Mesenchymal stem cell (in vitro differentiated cells and primary cell): ENCODE results near the gene SLC6A3.

ENCODE experiments used
- DNase-seq: peaks from one replicate; pipeline ENCODE4 v3.0.0-alpha.2; 2013
- H2AFZ ChIP-seq: one replicate; pipeline ENCODE4 v1.6.1; 2013; ENCODE audit warnings: low read depth, mild to moderate bottlenecking, control low read depth, inconsistent platforms, low read length, moderate library complexity
- H2AK5ac ChIP-seq: 2 replicates; pipeline ENCODE4 v1.6.1; 2013; ENCODE audit warnings: low read length, moderate library complexity, mild to moderate bottlenecking, inconsistent platforms; ENCODE audit not compliant: severe bottlenecking
- H2BK120ac ChIP-seq: one replicate; pipeline ENCODE4 v1.6.1; 2013; ENCODE audit warnings: low read depth, mild to moderate bottlenecking, inconsistent platforms, low read length, moderate library complexity
- H2BK12ac ChIP-seq, 2 experiments: one replicate each; pipeline ENCODE4 v1.6.1; 2013; ENCODE audit warnings: inconsistent platforms in 2 of 2, low read length in 2 of 2, mild to moderate bottlenecking in 2 of 2, moderate library complexity in 2 of 2, control low read depth in 1 of 2
- H2BK15ac ChIP-seq: one replicate; pipeline ENCODE4 v1.6.1; 2013; ENCODE audit warnings: mild to moderate bottlenecking, low read depth, inconsistent platforms; ENCODE audit not compliant: poor library complexity, severe bottlenecking
- H2BK5ac ChIP-seq: 2 replicates; pipeline ENCODE4 v1.6.1; 2013; ENCODE audit warnings: low read depth, mild to moderate bottlenecking, low read length, control low read depth, inconsistent platforms; ENCODE audit not compliant: poor library complexity, severe bottlenecking
- H3K14ac ChIP-seq, 2 experiments: one replicate each; pipeline ENCODE4 v1.6.1; 2013; ENCODE audit warnings: inconsistent platforms in 2 of 2, low read length in 2 of 2, control low read depth in 1 of 2, mild to moderate bottlenecking in 1 of 2, moderate library complexity in 1 of 2
- H3K18ac ChIP-seq, 2 experiments: one replicate each; pipeline ENCODE4 v1.6.1; 2013; ENCODE audit warnings: inconsistent platforms in 2 of 2, low read length in 2 of 2, control low read depth in 1 of 2, low read depth in 1 of 2, mild to moderate bottlenecking in 1 of 2
- H3K23ac ChIP-seq, 2 experiments: one replicate each; pipeline ENCODE4 v1.6.1; 2013; ENCODE audit warnings: inconsistent platforms in 2 of 2, low read length in 2 of 2, mild to moderate bottlenecking in 2 of 2, moderate library complexity in 2 of 2, control low read depth in 1 of 2
- H3K27ac ChIP-seq: 2 replicates; pipeline ENCODE4 v1.5.1; 2013; ENCODE audit warnings: mild to moderate bottlenecking, moderate library complexity, low read length, control low read depth, inconsistent platforms; ENCODE audit not compliant: poor library complexity, severe bottlenecking
- H3K27me3 ChIP-seq, 2 experiments: 2 replicates each; pipeline versions ENCODE4 v1.6.1 to v1.7.0; 2013; ENCODE audit warnings: low read length in 2 of 2, mild to moderate bottlenecking in 2 of 2, moderate library complexity in 2 of 2, control low read depth in 1 of 2, inconsistent platforms in 1 of 2; ENCODE audit not compliant: control insufficient read depth in 1 of 2, insufficient read depth in 1 of 2
- H3K36me3 ChIP-seq, 2 experiments: 2 replicates each; pipeline versions ENCODE4 v1.6.1 to v1.7.0; 2013; ENCODE audit warnings: low read length in 2 of 2, control low read depth in 1 of 2, inconsistent platforms in 1 of 2, low read depth in 1 of 2, mild to moderate bottlenecking in 1 of 2; ENCODE audit not compliant: insufficient read depth in 2 of 2, control insufficient read depth in 1 of 2
- H3K4ac ChIP-seq, 2 experiments: one replicate each; pipeline ENCODE4 v1.6.1; 2013; ENCODE audit warnings: inconsistent platforms in 2 of 2, low read length in 2 of 2, mild to moderate bottlenecking in 2 of 2, moderate library complexity in 2 of 2, control low read depth in 1 of 2, low read depth in 1 of 2
- H3K4me1 ChIP-seq: 2 replicates; pipeline ENCODE4 v1.6.1; 2013; ENCODE audit warnings: low read depth, low read length, control low read depth; ENCODE audit not compliant: control insufficient read depth, insufficient read depth
- H3K4me2 ChIP-seq: 2 replicates; pipeline ENCODE4 v1.6.1; 2013; ENCODE audit warnings: low read length, mild to moderate bottlenecking, inconsistent platforms; ENCODE audit not compliant: poor library complexity, severe bottlenecking
- H3K4me3 ChIP-seq, 2 experiments: 2 replicates each; pipeline versions ENCODE4 v1.5.1 to v1.7.0; 2013; ENCODE audit warnings: low read length in 2 of 2, mild to moderate bottlenecking in 2 of 2, control low read depth in 1 of 2, low read depth in 1 of 2; ENCODE audit not compliant: insufficient read depth in 1 of 2
- H3K79me1 ChIP-seq: replicated peaks from 2 replicates; pipeline ENCODE4 v1.6.1; 2013; ENCODE audit warnings: mild to moderate bottlenecking, control low read depth, low read length, inconsistent platforms; ENCODE audit not compliant: poor library complexity, severe bottlenecking
- H3K9ac ChIP-seq: 2 replicates; pipeline ENCODE4 v1.7.0; 2013; ENCODE audit warnings: mild to moderate bottlenecking, low read length, moderate library complexity
- H3K9me3 ChIP-seq: 2 replicates; pipeline ENCODE4 v1.7.0; 2013; ENCODE audit warnings: mild to moderate bottlenecking, low read length; ENCODE audit not compliant: control insufficient read depth
- H4K8ac ChIP-seq: one replicate; pipeline ENCODE4 v1.6.1; 2013; ENCODE audit warnings: inconsistent platforms, mild to moderate bottlenecking, low read length, moderate library complexity
- H4K91ac ChIP-seq: one replicate; pipeline ENCODE4 v1.6.1; 2013; ENCODE audit warnings: mild to moderate bottlenecking, low read length, inconsistent platforms
- WGBS: methylation state at CpG from one replicate; pipeline ENCODE4 v1.1.7; 2013; ENCODE audit warnings: mixed read lengths; 5-methylcytosine and 5-hydroxymethylcytosine counted together

SLC6A3 gene

DNA sequence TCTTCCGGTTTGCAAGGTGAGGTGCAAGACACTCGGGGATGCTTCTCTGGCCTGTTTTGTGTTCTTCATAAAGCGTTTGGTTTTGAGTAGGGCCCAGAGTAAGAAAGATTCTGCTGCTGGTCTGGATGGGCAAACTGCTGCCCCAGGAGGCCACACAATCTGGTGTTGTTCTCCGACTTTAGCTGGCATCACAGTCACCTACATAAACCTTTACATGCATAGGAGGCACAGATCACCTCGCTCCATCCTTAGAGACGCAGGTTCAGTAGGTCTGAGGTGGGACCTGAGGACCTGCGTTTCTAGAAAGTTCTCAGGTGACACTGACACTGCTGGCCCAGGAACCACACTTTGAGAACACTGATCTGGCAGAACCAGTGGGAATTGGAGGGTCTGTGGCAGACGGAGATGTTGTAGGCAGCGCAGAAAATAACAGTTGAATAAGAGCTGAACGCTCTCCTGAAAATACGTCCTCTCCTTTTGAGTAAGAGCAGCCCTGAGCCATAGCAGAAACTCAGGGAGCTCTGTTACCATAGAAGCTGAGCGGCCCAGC lies 3.9 kb upstream of the SLC6A3 start:
- H3K9me3 ChIP-seq, result peaks cover 27% of the 10 kb centered on the region
- H3K27ac ChIP-seq, result no peak overlapping the region
- H3K4me3 ChIP-seq, result no peak overlapping the region
- H3K4ac ChIP-seq, result no peak overlapping the region
- H3K9ac ChIP-seq, result no peak overlapping the region
- no peak overlapping the region for H2BK120ac ChIP-seq
- H2AK5ac ChIP-seq, result no peak overlapping the region
- 88% methylated on average over 12 of the region's 12 CpGs for WGBS
- H3K14ac ChIP-seq, result no peak overlapping the region
- DNase-seq, result no peak
- H3K4me1 ChIP-seq, result peaks cover 12% of the 10 kb centered on the region
- no peak overlapping the region for H2AFZ ChIP-seq
- H3K27me3 ChIP-seq, result peaks cover 59 to 75% of the 10 kb centered on the region in 2 experiments
- H3K36me3 ChIP-seq, result no peaks in the 10 kb centered on the region
- no peak overlapping the region for H3K18ac ChIP-seq
- H4K91ac ChIP-seq, result no peak overlapping the region
- no peak overlapping the region for H4K8ac ChIP-seq
- no peaks in the 10 kb centered on the region for H3K79me1 ChIP-seq
- no peak overlapping the region for H2BK12ac ChIP-seq
- H3K4me2 ChIP-seq, result no peak overlapping the region
- no peak overlapping the region for H3K23ac ChIP-seq
- H2BK15ac ChIP-seq, result no peak overlapping the region
- H2BK5ac ChIP-seq, result no peak overlapping the region

- H3K27me3 ChIP-seq, result peaks cover 61 to 77% of the 10 kb centered on the region in 2 experiments
- peaks cover 12% of the 10 kb centered on the region for H3K4me1 ChIP-seq
- no peak overlapping the region for H2BK15ac ChIP-seq
- H2AK5ac ChIP-seq, result no peak overlapping the region
- no peak for DNase-seq
- H3K27ac ChIP-seq, result no peak overlapping the region
- no peak overlapping the region for H2BK5ac ChIP-seq
- H2AFZ ChIP-seq, result no peak overlapping the region
- no peaks in the 10 kb centered on the region for H3K79me1 ChIP-seq
- no peaks in the 10 kb centered on the region for H3K36me3 ChIP-seq
- H3K4me2 ChIP-seq, result no peak overlapping the region
- no peak overlapping the region for H3K23ac ChIP-seq
- no peak overlapping the region for H2BK120ac ChIP-seq
- H4K91ac ChIP-seq, result no peak overlapping the region
- peaks cover 21% of the 10 kb centered on the region for H3K9me3 ChIP-seq
- H2BK12ac ChIP-seq, result no peak overlapping the region
- H3K4me3 ChIP-seq, result no peak overlapping the region
- no peak overlapping the region for H4K8ac ChIP-seq
- no peak overlapping the region for H3K4ac ChIP-seq
- WGBS, result 92% methylated on average over 5 of the region's 5 CpGs
- H3K9ac ChIP-seq, result no peak overlapping the region
- no peak overlapping the region for H3K14ac ChIP-seq
- no peak overlapping the region for H3K18ac ChIP-seq
Measured at GRCh38 chr5:1448511-1449011, 3.3 kb upstream of the SLC6A3 start.

DNA sequence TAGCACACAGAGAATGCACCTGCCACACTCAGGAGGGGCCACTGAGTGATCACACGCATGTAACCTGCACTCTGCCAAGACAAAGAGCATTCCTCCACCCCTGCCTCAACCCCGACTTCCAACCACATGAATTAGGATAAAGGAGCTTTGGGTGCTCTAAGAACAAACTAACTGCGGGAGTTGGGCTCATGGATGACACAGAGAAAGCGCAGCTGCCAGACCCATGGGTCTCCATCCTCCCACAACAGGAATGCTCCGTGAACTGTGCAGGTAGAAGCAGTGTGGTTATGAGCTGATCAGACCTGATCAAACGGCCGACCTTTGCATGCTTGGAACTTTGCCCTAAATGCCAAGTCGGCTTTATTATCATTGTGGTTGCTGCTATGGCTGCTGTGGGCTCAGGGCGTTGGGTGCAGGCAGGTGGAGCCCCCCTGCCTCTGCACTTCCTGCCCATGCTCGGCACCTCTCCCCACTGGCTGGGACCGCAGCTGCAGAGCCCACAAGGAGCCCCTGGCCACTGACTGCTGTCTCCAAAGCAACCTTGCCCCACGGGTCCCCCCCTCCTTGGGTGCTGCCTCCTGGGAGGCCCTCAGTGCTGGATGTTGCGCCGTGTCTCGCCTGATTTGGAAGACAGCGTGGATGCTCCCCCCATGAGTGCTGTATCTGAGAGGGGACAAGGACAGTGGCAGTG lies 2.6 kb upstream of the SLC6A3 start:
- no peak overlapping the region for H2BK12ac ChIP-seq
- WGBS, result 79% methylated on average over 14 of the region's 16 CpGs

DNA sequence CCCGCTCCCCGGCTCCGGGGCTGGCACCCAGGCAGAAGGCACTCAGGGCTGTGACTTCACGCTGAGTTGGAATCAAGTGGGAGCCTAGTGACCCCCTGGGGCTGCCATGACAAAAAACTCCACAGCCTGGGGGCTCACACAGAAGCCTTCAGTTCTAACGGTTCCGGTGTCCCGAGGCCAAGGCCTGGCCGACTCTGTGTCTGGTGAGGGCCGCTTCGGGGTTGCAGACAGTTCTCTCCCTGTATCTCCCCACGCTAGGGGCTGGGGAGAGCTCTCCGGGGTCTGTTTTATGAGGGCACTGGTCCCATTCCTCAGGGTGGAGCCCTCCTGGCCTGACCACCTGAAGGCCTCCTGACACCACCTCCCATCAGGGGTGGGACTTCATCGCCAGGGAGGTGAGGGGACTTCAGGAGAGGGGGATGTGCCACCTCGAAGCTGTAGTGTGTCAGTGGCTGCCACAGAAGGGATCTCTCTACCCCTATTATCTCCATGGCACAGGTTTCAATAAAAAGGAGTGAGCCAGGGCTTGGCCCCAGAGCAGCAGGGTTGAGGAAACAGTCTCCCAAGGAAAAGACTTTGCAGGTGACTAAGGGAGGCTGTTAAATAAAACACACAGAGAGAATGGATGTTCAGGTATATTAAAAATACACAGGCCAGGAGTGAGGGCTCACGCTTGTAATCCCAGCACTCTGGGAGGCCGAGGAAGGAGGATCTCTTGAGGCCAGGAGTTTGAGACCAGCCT lies 1.5 kb upstream of the SLC6A3 start:
- Histone ChIP-seq H3K9ac (no peak overlapping the region), H3K23ac (no peak overlapping the region), H3K4ac (no peak overlapping the region), H2AK5ac (no peak overlapping the region), H3K79me1 (no peaks in the 10 kb centered on the region), H3K4me3 (no peak overlapping the region), H3K4me2 (no peak overlapping the region), H3K27me3 (peaks cover 73 to 89% of the 10 kb centered on the region in 2 experiments), H2BK5ac (no peak overlapping the region), H2BK12ac (no peak overlapping the region), H2BK15ac (no peak overlapping the region), H2AFZ (no peak overlapping the region), H3K14ac (no peak overlapping the region), H3K27ac (no peak overlapping the region), H2BK120ac (no peak overlapping the region), H4K91ac (no peak overlapping the region), H3K36me3 (no peaks in the 10 kb centered on the region), H3K4me1 (peaks cover 12% of the 10 kb centered on the region), H3K9me3 (peaks cover 4% of the 10 kb centered on the region), H4K8ac (no peak overlapping the region), H3K18ac (no peak overlapping the region)
- no peak for DNase-seq
- WGBS, result 35% methylated on average over 13 of the region's 16 CpGs

More for the DNA sequence above, 2.6 kb upstream of the SLC6A3 start:
- Histone ChIP-seq H3K23ac (no peak overlapping the region), H3K79me1 (no peaks in the 10 kb centered on the region), H4K8ac (no peak overlapping the region), H3K4me3 (no peak overlapping the region), H3K27ac (no peak overlapping the region), H3K4me2 (no peak overlapping the region), H2BK120ac (no peak overlapping the region), H3K4ac (no peak overlapping the region), H3K18ac (no peak overlapping the region), H3K9ac (no peak overlapping the region), H2AFZ (no peak overlapping the region), H4K91ac (no peak overlapping the region), H2BK15ac (no peak overlapping the region), H3K4me1 (peaks cover 12% of the 10 kb centered on the region), H3K14ac (peak overlapping the region in 1 of 2 experiments; percentile 10), H2AK5ac (no peak overlapping the region), H2BK5ac (no peak overlapping the region), H3K36me3 (no peaks in the 10 kb centered on the region), H3K27me3 (peaks cover 69 to 84% of the 10 kb centered on the region in 2 experiments), H3K9me3 (peaks cover 14% of the 10 kb centered on the region)
- DNase-seq, result no peak
